ENCODE measurements around the gene KCNJ10.

DNA sequence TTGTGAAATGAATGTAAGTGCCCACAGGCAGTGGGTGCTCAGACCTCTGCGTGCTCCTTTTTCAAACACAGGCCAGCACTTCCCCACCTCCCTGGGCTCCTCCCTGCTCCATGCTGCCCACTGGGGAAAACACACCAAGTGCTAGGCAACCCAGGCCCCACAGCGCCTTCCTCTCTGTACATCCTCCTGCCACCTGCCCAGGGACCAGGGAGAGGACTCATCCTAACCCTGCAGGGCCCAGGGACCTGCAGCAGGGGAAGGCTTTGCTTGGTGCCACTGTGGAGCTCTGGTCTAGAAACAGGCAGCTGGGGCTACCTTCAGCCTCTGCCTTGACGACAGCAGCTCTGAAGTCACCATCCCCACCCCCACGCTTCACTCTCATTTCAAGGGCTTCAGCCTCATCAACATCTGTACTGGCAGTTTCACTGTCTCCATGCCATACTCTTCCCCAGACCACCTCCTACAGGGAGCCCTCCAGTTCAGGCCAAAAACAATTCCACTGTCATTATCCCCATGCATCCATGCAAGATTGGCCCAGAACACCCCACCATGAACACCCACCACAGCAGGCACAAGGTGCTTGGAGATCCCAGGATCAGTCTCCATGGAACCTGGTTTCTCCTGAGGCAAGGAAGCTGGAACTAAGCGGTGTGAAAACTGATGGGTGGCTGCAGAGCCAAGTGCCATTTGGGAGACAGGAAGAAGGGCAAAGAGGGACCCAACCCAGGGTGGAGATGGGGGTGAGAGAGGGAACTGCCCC is 27.4 kb upstream of the KCNJ10 start:
- TF ChIP-seq, protein P1, sequence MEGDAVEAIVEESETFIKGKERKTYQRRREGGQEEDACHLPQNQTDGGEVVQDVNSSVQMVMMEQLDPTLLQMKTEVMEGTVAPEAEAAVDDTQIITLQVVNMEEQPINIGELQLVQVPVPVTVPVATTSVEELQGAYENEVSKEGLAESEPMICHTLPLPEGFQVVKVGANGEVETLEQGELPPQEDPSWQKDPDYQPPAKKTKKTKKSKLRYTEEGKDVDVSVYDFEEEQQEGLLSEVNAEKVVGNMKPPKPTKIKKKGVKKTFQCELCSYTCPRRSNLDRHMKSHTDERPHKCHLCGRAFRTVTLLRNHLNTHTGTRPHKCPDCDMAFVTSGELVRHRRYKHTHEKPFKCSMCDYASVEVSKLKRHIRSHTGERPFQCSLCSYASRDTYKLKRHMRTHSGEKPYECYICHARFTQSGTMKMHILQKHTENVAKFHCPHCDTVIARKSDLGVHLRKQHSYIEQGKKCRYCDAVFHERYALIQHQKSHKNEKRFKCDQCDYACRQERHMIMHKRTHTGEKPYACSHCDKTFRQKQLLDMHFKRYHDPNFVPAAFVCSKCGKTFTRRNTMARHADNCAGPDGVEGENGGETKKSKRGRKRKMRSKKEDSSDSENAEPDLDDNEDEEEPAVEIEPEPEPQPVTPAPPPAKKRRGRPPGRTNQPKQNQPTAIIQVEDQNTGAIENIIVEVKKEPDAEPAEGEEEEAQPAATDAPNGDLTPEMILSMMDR (IDR thresholded peaks at IDR 0.05; ENCODE audit: insufficient read depth, low read depth, low read length) = no peak
- no peak for TF ChIP-seq EZH2 (IDR thresholded peaks at IDR 0.05; ENCODE audit: insufficient read depth, low read length)

Data from astrocyte (in vitro differentiated cells and primary cell).